ENCODE results near the gene RALGDS. TPM values are rescaled to one million over a fixed set of nuclear protein-coding genes. Genes with fewer than 3 reads are reported as not detected.

The RALGDS gene
- total and polyA plus RNA-seq, 2 experiments from 2014 or later: 8.6 to 20.3 TPM

DNA sequence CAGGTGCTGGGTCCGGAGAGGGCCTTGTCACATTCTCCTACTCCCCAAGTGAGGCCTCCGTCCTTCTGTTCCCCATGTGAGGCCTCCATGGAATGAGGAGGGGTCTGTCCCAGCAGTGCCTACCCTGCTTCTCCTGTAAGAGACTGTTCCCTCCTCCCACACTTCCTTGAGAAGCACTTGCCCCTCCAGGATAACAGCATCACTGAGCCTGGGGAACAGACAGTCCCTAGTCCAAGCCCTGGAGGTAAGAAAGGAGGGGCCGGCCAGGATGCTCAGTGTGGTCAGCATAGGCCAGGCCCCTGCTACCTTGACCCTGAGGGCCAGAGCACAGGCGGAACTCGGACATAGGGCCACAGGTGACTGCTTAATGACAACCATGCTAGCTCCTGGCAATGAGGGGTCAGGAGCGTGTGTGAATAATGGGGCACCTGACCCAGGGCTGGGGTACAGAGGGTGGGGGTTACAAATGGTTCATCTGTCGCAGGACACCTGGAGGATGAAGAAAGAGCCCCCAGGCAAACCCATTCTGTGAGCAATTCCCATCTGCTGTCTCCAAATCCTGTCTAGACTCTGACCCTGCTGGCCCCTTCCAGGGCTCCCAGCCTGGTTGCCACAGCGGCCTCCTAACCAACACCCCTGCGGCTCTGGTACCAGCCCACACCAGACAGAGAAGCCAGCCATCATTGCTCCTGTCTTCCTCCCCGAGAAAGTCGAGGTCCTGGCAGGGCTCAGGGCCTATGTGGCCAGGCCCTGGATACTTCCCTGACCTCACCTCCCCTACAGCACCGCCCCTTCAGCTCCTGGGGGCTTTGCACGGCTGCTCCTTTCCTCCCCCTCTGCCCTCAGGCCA, 20.3 kb downstream of the RALGDS start:
- ATAC-seq (no peak), DNase-seq (ENCODE audit: low spot score) (no peak)
- Mint-ChIP-seq H3K36me3 (ENCODE audit: low read depth) (peaks cover 39% of the 10 kb centered on the region), H3K4me1 (peaks cover under 1% of the 10 kb centered on the region; the same call in 1 of the 3 replicates), H3K9me3 (peaks cover 10% of the 10 kb centered on the region; the same call in 2 of the 3 replicates), H3K27me3 (ENCODE audit: insufficient read depth, low read depth, poor library complexity) (peaks cover 2% of the 10 kb centered on the region), H3K27ac (no peak overlapping the region), H3K4me3 (no peak overlapping the region)
- Histone ChIP-seq H4K20me1 (replicated peaks; ENCODE audit: insufficient read depth) (no peaks in the 10 kb centered on the region), H3K4me1 (ENCODE audit: insufficient read depth) (no peaks in the 10 kb centered on the region), H3K27ac (ENCODE audit: low read depth) (no peak overlapping the region), H3K4me2 (no peak overlapping the region), H3K9me2 (ENCODE audit: insufficient read depth) (no peaks in the 10 kb centered on the region), H3K27me3 (ENCODE audit: insufficient read depth) (no peaks in the 10 kb centered on the region), H2AFZ (no peak overlapping the region), H3K79me2 (replicated peaks; ENCODE audit: insufficient read depth) (no peaks in the 10 kb centered on the region), H3F3A (replicated peaks; ENCODE audit: low read depth) (no peaks in the 10 kb centered on the region), H3K36me3 (ENCODE audit: insufficient read depth) (no peaks in the 10 kb centered on the region), H3K4me3 (no peak overlapping the region)
- TF ChIP-seq EZH2phosphoT487 (IDR thresholded peaks at IDR 0.05; ENCODE audit: unreplicated experiment): no peak
- TF ChIP-seq NANOG (IDR thresholded peaks at IDR 0.05; ENCODE audit: borderline replicate concordance): no peak
- no peak for TF ChIP-seq ZNF331 (CRISPR knock-in tag; IDR thresholded peaks at IDR 0.05; ENCODE audit: low read depth)
- TF ChIP-seq, protein P1, sequence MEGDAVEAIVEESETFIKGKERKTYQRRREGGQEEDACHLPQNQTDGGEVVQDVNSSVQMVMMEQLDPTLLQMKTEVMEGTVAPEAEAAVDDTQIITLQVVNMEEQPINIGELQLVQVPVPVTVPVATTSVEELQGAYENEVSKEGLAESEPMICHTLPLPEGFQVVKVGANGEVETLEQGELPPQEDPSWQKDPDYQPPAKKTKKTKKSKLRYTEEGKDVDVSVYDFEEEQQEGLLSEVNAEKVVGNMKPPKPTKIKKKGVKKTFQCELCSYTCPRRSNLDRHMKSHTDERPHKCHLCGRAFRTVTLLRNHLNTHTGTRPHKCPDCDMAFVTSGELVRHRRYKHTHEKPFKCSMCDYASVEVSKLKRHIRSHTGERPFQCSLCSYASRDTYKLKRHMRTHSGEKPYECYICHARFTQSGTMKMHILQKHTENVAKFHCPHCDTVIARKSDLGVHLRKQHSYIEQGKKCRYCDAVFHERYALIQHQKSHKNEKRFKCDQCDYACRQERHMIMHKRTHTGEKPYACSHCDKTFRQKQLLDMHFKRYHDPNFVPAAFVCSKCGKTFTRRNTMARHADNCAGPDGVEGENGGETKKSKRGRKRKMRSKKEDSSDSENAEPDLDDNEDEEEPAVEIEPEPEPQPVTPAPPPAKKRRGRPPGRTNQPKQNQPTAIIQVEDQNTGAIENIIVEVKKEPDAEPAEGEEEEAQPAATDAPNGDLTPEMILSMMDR (conservative IDR thresholded peaks at IDR 0.05; ENCODE audit: low read depth in 2 of 2): no peak
- TF ChIP-seq, protein P2, sequence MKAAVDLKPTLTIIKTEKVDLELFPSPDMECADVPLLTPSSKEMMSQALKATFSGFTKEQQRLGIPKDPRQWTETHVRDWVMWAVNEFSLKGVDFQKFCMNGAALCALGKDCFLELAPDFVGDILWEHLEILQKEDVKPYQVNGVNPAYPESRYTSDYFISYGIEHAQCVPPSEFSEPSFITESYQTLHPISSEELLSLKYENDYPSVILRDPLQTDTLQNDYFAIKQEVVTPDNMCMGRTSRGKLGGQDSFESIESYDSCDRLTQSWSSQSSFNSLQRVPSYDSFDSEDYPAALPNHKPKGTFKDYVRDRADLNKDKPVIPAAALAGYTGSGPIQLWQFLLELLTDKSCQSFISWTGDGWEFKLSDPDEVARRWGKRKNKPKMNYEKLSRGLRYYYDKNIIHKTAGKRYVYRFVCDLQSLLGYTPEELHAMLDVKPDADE (IDR thresholded peaks at IDR 0.05): no peak
- no peak for TF ChIP-seq ZNF114 (CRISPR knock-in tag; IDR thresholded peaks at IDR 0.05)
- TF ChIP-seq JUNB (IDR thresholded peaks at IDR 0.05; ENCODE audit: unreplicated experiment): no peak
- TF ChIP-seq POLR2AphosphoS5 (IDR thresholded peaks at IDR 0.05; ENCODE audit: low read depth): no peak
- TF ChIP-seq, protein P3, sequence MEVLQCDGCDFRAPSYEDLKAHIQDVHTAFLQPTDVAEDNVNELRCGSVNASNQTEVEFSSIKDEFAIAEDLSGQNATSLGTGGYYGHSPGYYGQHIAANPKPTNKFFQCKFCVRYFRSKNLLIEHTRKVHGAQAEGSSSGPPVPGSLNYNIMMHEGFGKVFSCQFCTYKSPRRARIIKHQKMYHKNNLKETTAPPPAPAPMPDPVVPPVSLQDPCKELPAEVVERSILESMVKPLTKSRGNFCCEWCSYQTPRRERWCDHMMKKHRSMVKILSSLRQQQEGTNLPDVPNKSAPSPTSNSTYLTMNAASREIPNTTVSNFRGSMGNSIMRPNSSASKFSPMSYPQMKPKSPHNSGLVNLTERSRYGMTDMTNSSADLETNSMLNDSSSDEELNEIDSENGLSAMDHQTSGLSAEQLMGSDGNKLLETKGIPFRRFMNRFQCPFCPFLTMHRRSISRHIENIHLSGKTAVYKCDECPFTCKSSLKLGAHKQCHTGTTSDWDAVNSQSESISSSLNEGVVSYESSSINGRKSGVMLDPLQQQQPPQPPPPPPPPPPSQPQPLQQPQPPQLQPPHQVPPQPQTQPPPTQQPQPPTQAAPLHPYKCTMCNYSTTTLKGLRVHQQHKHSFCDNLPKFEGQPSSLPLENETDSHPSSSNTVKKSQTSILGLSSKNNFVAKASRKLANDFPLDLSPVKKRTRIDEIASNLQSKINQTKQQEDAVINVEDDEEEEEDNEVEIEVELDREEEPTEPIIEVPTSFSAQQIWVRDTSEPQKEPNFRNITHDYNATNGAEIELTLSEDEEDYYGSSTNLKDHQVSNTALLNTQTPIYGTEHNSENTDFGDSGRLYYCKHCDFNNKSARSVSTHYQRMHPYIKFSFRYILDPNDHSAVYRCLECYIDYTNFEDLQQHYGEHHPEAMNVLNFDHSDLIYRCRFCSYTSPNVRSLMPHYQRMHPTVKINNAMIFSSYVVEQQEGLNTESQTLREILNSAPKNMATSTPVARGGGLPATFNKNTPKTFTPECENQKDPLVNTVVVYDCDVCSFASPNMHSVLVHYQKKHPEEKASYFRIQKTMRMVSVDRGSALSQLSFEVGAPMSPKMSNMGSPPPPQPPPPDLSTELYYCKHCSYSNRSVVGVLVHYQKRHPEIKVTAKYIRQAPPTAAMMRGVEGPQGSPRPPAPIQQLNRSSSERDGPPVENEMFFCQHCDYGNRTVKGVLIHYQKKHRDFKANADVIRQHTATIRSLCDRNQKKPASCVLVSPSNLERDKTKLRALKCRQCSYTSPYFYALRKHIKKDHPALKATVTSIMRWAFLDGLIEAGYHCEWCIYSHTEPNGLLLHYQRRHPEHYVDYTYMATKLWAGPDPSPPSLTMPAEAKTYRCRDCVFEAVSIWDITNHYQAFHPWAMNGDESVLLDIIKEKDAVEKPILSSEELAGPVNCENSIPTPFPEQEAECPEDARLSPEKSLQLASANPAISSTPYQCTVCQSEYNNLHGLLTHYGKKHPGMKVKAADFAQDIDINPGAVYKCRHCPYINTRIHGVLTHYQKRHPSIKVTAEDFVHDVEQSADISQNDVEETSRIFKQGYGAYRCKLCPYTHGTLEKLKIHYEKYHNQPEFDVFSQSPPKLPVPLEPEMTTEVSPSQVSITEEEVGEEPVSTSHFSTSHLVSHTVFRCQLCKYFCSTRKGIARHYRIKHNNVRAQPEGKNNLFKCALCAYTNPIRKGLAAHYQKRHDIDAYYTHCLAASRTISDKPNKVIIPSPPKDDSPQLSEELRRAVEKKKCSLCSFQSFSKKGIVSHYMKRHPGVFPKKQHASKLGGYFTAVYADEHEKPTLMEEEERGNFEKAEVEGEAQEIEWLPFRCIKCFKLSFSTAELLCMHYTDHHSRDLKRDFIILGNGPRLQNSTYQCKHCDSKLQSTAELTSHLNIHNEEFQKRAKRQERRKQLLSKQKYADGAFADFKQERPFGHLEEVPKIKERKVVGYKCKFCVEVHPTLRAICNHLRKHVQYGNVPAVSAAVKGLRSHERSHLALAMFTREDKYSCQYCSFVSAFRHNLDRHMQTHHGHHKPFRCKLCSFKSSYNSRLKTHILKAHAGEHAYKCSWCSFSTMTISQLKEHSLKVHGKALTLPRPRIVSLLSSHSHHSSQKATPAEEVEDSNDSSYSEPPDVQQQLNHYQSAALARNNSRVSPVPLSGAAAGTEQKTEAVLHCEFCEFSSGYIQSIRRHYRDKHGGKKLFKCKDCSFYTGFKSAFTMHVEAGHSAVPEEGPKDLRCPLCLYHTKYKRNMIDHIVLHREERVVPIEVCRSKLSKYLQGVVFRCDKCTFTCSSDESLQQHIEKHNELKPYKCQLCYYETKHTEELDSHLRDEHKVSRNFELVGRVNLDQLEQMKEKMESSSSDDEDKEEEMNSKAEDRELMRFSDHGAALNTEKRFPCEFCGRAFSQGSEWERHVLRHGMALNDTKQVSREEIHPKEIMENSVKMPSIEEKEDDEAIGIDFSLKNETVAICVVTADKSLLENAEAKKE (CRISPR knock-in tag; IDR thresholded peaks at IDR 0.05): no peak
- TF ChIP-seq, protein P4, sequence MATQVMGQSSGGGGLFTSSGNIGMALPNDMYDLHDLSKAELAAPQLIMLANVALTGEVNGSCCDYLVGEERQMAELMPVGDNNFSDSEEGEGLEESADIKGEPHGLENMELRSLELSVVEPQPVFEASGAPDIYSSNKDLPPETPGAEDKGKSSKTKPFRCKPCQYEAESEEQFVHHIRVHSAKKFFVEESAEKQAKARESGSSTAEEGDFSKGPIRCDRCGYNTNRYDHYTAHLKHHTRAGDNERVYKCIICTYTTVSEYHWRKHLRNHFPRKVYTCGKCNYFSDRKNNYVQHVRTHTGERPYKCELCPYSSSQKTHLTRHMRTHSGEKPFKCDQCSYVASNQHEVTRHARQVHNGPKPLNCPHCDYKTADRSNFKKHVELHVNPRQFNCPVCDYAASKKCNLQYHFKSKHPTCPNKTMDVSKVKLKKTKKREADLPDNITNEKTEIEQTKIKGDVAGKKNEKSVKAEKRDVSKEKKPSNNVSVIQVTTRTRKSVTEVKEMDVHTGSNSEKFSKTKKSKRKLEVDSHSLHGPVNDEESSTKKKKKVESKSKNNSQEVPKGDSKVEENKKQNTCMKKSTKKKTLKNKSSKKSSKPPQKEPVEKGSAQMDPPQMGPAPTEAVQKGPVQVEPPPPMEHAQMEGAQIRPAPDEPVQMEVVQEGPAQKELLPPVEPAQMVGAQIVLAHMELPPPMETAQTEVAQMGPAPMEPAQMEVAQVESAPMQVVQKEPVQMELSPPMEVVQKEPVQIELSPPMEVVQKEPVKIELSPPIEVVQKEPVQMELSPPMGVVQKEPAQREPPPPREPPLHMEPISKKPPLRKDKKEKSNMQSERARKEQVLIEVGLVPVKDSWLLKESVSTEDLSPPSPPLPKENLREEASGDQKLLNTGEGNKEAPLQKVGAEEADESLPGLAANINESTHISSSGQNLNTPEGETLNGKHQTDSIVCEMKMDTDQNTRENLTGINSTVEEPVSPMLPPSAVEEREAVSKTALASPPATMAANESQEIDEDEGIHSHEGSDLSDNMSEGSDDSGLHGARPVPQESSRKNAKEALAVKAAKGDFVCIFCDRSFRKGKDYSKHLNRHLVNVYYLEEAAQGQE (IDR thresholded peaks at IDR 0.05; ENCODE audit: unreplicated experiment): no peak
- TF ChIP-seq CREB1 (CRISPR knock-in tag; IDR thresholded peaks at IDR 0.05; ENCODE audit: low read depth): no peak
- no peak for TF ChIP-seq EZH2 (IDR thresholded peaks at IDR 0.05; ENCODE audit: low read depth, unreplicated experiment)
- no peak for TF ChIP-seq STAT1 (IDR thresholded peaks at IDR 0.05; ENCODE audit: unreplicated experiment)
